CD8-positive, alpha-beta memory T cell (primary cell): ENCODE data around the gene IFI27L1. TPM values are rescaled to one million over a fixed set of nuclear protein-coding genes. Genes with fewer than 3 reads are reported as not detected.

ENCODE experiments used
- CTCF ChIA-PET: fragments of 350-600 bp; sonication (Branson Sonifier 250); formaldehyde crosslinking; loops from one replicate; lab custom pipeline; 2021; ENCODE audit warnings: antibody characterized with exemption; lab: Charles Lee
- POLR2A ChIA-PET: fragments of 350-600 bp; sonication (Branson Sonifier 250); formaldehyde crosslinking; loops from one replicate; lab custom pipeline; 2021; ENCODE audit warnings: antibody characterized with exemption; lab: Charles Lee
- DNase-seq, 5 donors: peaks; one replicate each; pipeline versions ENCODE4 v3.0.0 to v3.0.0-alpha.2; 2020 to 2022; ENCODE audit warnings: mixed read lengths in 1 of 5
- H3K27ac ChIP-seq: one replicate; pipeline ENCODE4 v1.7.0; 2013; ENCODE audit warnings: low read depth, mild to moderate bottlenecking, low read length, moderate library complexity
- H3K27me3 ChIP-seq: 2 replicates; pipeline ENCODE4 v1.7.0; 2013; ENCODE audit warnings: low read length, mild to moderate bottlenecking; ENCODE audit not compliant: insufficient read depth, poor library complexity, severe bottlenecking
- H3K36me3 ChIP-seq: 2 replicates; pipeline ENCODE4 v1.7.0; 2013; ENCODE audit warnings: mild to moderate bottlenecking, low read length, moderate library complexity; ENCODE audit not compliant: insufficient read depth
- H3K4me1 ChIP-seq: 2 replicates; pipeline ENCODE4 v1.7.0; 2013; ENCODE audit warnings: mild to moderate bottlenecking, low read length, moderate library complexity; ENCODE audit not compliant: insufficient read depth
- H3K4me3 ChIP-seq: 2 replicates; pipeline ENCODE4 v1.7.0; 2013; ENCODE audit warnings: mild to moderate bottlenecking, low read length
- H3K9me3 ChIP-seq: 2 replicates; pipeline ENCODE4 v1.7.0; 2013; ENCODE audit warnings: mild to moderate bottlenecking, low read length
- H3K27ac Mint-ChIP-seq, 8 donors: one replicate each; pipeline ENCODE4 v1.8.0; 2020 to 2021; ENCODE audit warnings: mixed read lengths in 8 of 8, mild to moderate bottlenecking in 6 of 8, inconsistent platforms in 3 of 8, moderate library complexity in 3 of 8
- H3K27me3 Mint-ChIP-seq, 2 donors: one replicate each; pipeline ENCODE4 v1.8.0; 2020 to 2021; ENCODE audit warnings: mixed read lengths in 2 of 2, mild to moderate bottlenecking in 1 of 2, moderate library complexity in 1 of 2
- H3K36me3 Mint-ChIP-seq, 3 donors: one replicate each; pipeline ENCODE4 v1.8.0; 2020 to 2021; ENCODE audit warnings: mixed read lengths in 3 of 3, inconsistent platforms in 1 of 3, mild to moderate bottlenecking in 1 of 3
- H3K4me1 Mint-ChIP-seq, 3 donors: one replicate each; pipeline ENCODE4 v1.8.0; 2020 to 2021; ENCODE audit warnings: mixed read lengths in 3 of 3, inconsistent platforms in 1 of 3, mild to moderate bottlenecking in 1 of 3
- H3K4me3 Mint-ChIP-seq, 7 donors: one replicate each; pipeline ENCODE4 v1.8.0; 2020 to 2021; ENCODE audit warnings: mixed read lengths in 7 of 7, mild to moderate bottlenecking in 6 of 7, moderate library complexity in 4 of 7, inconsistent platforms in 2 of 7
- H3K9me3 Mint-ChIP-seq, 5 donors: one replicate each; pipeline ENCODE4 v1.8.0; 2020 to 2022; ENCODE audit warnings: mixed read lengths in 5 of 5, mild to moderate bottlenecking in 3 of 5, moderate library complexity in 2 of 5, inconsistent platforms in 1 of 5
- polyA plus RNA-seq: library from polyadenylated mRNA; unstranded; fragments of 300-500 nt; fragmentation: Illumina TruSeq; gene quantifications from one replicate; pipeline ENCODE4 v1.2.3, GENCODE V29; 2021
- total RNA-seq, 2 experiments: library from RNA; stranded (reverse); gene quantifications; one replicate each; pipeline ENCODE4 v1.2.3, GENCODE V29; 2021

IFI27L1 gene
- total and polyA plus RNA-seq, 3 experiments from 2014 or later: 8.3 to 18.4 (median 15.5) TPM

GRCh38 chr14:94132285-94132887, 51.3 kb downstream of the IFI27L1 start:
- H3K9me3 Mint-ChIP-seq: peaks cover 3 to 8% (median 3%) of the 10 kb centered on the region in 5 donors
- peak overlapping the region in 1 of 7 donors; percentile 77 for H3K4me3 Mint-ChIP-seq
- CTCF ChIA-PET: interaction anchor here (0.6 to 7.4 kb wide), 26 partner anchors 9 to 417 kb away, joined by 3 to 43 read pairs (median 4); partner anchors contain the start of genes DDX24 and IFI27L1
- Histone ChIP-seq H3K27me3 (no peaks in the 10 kb centered on the region), H3K4me3 (no peak overlapping the region), H3K4me1 (peaks cover 16% of the 10 kb centered on the region), H3K36me3 (no peaks in the 10 kb centered on the region), H3K9me3 (no peaks in the 10 kb centered on the region), H3K27ac (no peak overlapping the region)
- peaks cover 5% of the 10 kb centered on the region in 2 donors for H3K27me3 Mint-ChIP-seq
- POLR2A ChIA-PET: interaction anchor here (1.1 kb wide), 1 partner anchor 51 kb away, joined by 3 read pairs; the partner anchor contains the start of genes DDX24 and IFI27L1
- peaks cover 0 to 5% (median 0%) of the 10 kb centered on the region in 3 donors for H3K36me3 Mint-ChIP-seq
- DNase-seq: peak; percentile 31 to 67 (median 49)
- H3K27ac Mint-ChIP-seq: peak overlapping the region in 1 of 8 donors; percentile 53
- H3K4me1 Mint-ChIP-seq: peaks cover 14 to 27% (median 19%) of the 10 kb centered on the region in 3 donors

DNA sequence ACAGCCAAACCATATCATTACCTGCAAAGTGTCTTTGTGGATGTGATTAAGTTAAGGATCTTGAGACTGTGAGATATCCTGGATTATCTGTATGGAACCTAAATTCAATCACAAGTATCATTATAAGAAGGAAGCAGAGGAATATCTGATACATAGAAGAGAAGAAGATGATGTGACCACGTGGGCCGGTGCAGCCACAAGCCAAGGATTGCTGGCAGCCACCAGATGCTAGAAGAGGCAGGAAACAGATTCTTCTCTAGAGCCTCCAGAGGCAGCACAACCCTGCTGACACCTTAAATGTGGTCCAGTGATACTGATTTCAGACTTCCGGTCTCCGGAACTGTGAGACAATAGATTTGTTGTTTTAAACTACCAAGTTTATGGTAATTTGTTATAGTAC, 54.4 kb downstream of the IFI27L1 start:
- no peak overlapping the region for H3K4me3 ChIP-seq
- CTCF ChIA-PET: interaction anchor here (2.5 to 2.7 kb wide), 2 partner anchors 44 to 107 kb away, joined by 17 to 22 read pairs; no protein-coding TSS in a partner anchor
- no peaks in the 10 kb centered on the region for H3K36me3 Mint-ChIP-seq
- peaks cover 5 to 9% of the 10 kb centered on the region in 2 donors for H3K27me3 Mint-ChIP-seq
- no peaks in the 10 kb centered on the region for H3K36me3 ChIP-seq
- H3K27ac Mint-ChIP-seq: no peak overlapping the region
- no peak overlapping the region for H3K27ac ChIP-seq
- H3K4me1 Mint-ChIP-seq: peaks cover 0 to 5% (median under 1%) of the 10 kb centered on the region in 3 donors
- POLR2A ChIA-PET: no interaction called here
- peaks cover 3 to 8% (median 3%) of the 10 kb centered on the region in 5 donors for H3K9me3 Mint-ChIP-seq
- peaks cover 4% of the 10 kb centered on the region for H3K27me3 ChIP-seq
- peaks cover under 1% of the 10 kb centered on the region for H3K4me1 ChIP-seq
- no peaks in the 10 kb centered on the region for H3K9me3 ChIP-seq
- no peak overlapping the region for H3K4me3 Mint-ChIP-seq
- no peak for DNase-seq

DNA sequence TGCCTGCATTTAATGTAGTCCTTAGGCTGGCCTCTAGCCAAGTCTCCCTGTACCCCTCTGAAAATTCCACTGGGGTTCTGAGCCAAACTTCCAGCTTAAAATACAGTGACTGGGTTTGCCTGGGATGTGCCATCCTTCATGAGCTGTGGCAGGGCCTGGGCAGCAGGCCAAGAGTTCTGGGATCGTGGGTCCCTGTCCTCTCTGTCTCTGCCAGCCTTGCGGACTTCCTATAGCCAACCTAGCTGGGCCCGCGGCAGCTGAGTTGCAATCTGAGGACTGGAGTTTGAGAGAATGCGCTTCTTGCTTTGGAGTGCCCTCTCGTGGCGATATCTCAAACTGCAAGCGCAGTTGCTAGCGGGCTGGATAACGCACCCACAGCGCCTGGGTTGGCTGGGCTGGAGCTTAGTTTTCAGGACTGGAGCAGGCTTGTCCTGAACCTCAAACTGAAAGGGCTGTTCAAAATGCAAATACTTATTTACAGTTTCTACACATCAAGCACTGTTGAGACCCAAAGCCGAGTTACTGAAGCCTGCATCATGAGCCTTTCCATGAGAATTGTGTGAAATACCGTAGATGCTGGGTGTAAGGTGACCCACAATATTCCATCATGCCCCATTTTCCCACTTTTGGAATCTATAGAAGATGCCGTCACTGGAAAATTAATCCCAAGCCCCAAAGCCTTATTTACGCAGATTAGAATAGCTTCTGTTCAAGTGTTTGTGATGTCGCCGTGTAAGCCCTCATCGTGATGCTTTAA, 55.6 kb downstream of the IFI27L1 start:
- no peaks in the 10 kb centered on the region for H3K9me3 ChIP-seq
- Mint-ChIP-seq H3K27me3 (peaks cover 5 to 9% of the 10 kb centered on the region in 2 donors), H3K27ac (peak overlapping the region in 1 of 8 donors; percentile 29), H3K4me1 (peaks cover 0 to 5% (median 0%) of the 10 kb centered on the region in 3 donors), H3K9me3 (peaks cover 3 to 8% (median 3%) of the 10 kb centered on the region in 5 donors), H3K36me3 (no peaks in the 10 kb centered on the region), H3K4me3 (no peak overlapping the region)
- POLR2A ChIA-PET: interaction anchor here (0.6 to 1.6 kb wide), 4 partner anchors 34 to 197 kb away, joined by 3 to 5 read pairs (median 3); partner anchors contain the start of genes DDX24 and IFI27L1
- CTCF ChIA-PET: interaction anchor here (0.5 to 2.8 kb wide), 45 partner anchors 8 to 350 kb away, joined by 3 to 64 read pairs (median 6); partner anchors contain the start of genes CCDC197, DDX24 and IFI27L1
- DNase-seq: peak; percentile 69 to 87 (median 72)
- H3K4me3 ChIP-seq: no peak overlapping the region
- H3K36me3 ChIP-seq: no peaks in the 10 kb centered on the region
- no peaks in the 10 kb centered on the region for H3K4me1 ChIP-seq
- no peak overlapping the region for H3K27ac ChIP-seq
- peaks cover 4% of the 10 kb centered on the region for H3K27me3 ChIP-seq

DNA sequence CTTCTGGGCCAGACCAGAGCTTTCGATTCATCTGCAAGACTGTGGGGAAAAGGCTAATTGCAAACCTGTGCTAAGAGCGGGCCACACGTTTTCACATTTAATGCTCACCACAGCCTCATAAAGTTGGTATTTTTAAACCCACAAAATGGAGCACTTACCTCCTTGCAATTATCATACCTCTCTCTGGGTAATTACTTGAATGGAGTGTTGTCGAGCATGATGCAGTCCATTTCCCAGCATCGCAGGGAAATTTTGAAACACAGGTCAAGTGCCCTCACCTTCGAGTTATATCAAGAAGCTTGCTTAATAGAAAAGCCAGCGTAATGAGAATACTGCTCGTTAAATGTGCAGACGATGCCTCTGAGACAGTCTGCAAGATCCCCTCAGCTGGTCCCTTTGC, 57.1 kb downstream of the IFI27L1 start:
- DNase-seq: no peak
- Mint-ChIP-seq H3K27me3 (peaks cover 1 to 4% of the 10 kb centered on the region in 2 donors), H3K36me3 (no peaks in the 10 kb centered on the region), H3K9me3 (peaks cover 3 to 8% (median 3%) of the 10 kb centered on the region in 5 donors), H3K4me3 (no peak overlapping the region), H3K4me1 (peaks cover 0 to 2% (median 0%) of the 10 kb centered on the region in 3 donors), H3K27ac (no peak overlapping the region)
- ChIA-PET POLR2A (no interaction called here), CTCF (interaction anchor here (0.8 to 2.8 kb wide), 7 partner anchors 10 to 198 kb away, joined by 3 to 64 read pairs (median 14); partner anchors contain the start of genes DDX24, IFI27L1 and IFI27L2)
- no peaks in the 10 kb centered on the region for H3K36me3 ChIP-seq
- H3K4me3 ChIP-seq: no peak overlapping the region
- H3K27me3 ChIP-seq: peaks cover 4% of the 10 kb centered on the region
- no peaks in the 10 kb centered on the region for H3K9me3 ChIP-seq
- H3K27ac ChIP-seq: no peak overlapping the region
- no peaks in the 10 kb centered on the region for H3K4me1 ChIP-seq

DNA sequence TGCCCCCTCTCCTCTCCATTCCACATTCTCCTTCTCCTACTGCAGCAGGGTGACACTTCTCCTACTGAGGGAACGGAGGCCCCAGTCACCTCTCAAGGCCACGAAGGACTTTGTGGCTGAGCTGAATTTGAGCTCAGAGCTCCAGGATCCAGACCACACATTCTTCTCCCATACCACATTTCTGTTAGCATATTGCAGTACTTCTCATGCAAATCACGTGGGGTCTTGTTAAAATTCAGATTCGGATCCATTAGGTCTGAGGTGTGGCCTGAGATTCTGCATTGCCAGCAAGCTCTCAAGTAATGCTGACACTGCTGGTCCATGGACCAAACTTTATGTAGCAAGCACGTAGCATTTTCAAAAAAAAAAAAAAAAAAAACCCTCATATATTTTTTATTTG, 57.9 kb downstream of the IFI27L1 start:
- peaks cover 0 to 2% (median 0%) of the 10 kb centered on the region in 3 donors for H3K4me1 Mint-ChIP-seq
- no peak overlapping the region for H3K4me3 Mint-ChIP-seq
- ChIA-PET CTCF (interaction anchor here (1.4 to 2.8 kb wide), 3 partner anchors 10 to 199 kb away, joined by 5 to 16 read pairs (median 11); partner anchors contain the start of gene IFI27L2), POLR2A (interaction anchor here (0.7 kb wide), 1 partner anchor 25 kb away, joined by 5 read pairs; no protein-coding TSS in a partner anchor)
- no peaks in the 10 kb centered on the region for H3K4me1 ChIP-seq
- H3K36me3 ChIP-seq: no peaks in the 10 kb centered on the region
- no peaks in the 10 kb centered on the region for H3K9me3 ChIP-seq
- no peak overlapping the region for H3K27ac Mint-ChIP-seq
- no peak for DNase-seq
- H3K36me3 Mint-ChIP-seq: no peaks in the 10 kb centered on the region
- H3K4me3 ChIP-seq: no peak overlapping the region
- H3K9me3 Mint-ChIP-seq: peaks cover 3 to 8% (median 3%) of the 10 kb centered on the region in 5 donors
- peaks cover 1 to 4% of the 10 kb centered on the region in 2 donors for H3K27me3 Mint-ChIP-seq
- H3K27ac ChIP-seq: no peak overlapping the region
- peaks cover 4% of the 10 kb centered on the region for H3K27me3 ChIP-seq

DNA sequence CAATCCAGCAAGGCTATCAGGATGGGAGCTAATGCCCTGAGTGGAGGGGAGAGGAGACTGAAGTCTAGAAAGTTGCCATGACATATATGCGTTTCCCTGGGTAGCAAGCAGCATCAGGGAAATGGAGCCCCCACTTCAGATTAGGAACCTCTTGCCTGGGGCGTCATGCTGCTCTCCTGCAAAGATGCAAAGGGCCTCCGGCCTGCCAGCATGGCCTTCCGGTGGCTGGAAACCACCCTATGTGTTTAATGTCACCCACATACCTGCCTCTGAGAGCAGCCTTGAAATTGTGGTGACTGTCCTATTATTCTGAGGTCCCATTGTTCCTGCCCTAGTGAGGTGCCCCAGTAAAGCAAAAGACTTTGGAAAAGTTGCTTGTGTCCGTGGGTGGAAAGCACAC, 58.3 kb downstream of the IFI27L1 start:
- Histone ChIP-seq H3K27me3 (peaks cover 4% of the 10 kb centered on the region), H3K36me3 (no peaks in the 10 kb centered on the region), H3K9me3 (no peaks in the 10 kb centered on the region), H3K4me3 (no peak overlapping the region), H3K27ac (no peak overlapping the region), H3K4me1 (no peaks in the 10 kb centered on the region)
- DNase-seq: no peak
- POLR2A ChIA-PET: interaction anchor here (0.7 kb wide), 1 partner anchor 25 kb away, joined by 5 read pairs; no protein-coding TSS in a partner anchor
- Mint-ChIP-seq H3K36me3 (no peaks in the 10 kb centered on the region), H3K4me3 (no peak overlapping the region), H3K27ac (no peak overlapping the region), H3K9me3 (peaks cover 3 to 8% (median 3%) of the 10 kb centered on the region in 5 donors), H3K4me1 (peaks cover 0 to 4% (median 0%) of the 10 kb centered on the region in 3 donors), H3K27me3 (peaks cover 1 to 4% of the 10 kb centered on the region in 2 donors)
- CTCF ChIA-PET: interaction anchor here (2.4 to 2.8 kb wide), 2 partner anchors 41 to 199 kb away, joined by 11 to 16 read pairs; no protein-coding TSS in a partner anchor

GRCh38 chr14:94142247-94142646, 61.1 kb downstream of the IFI27L1 start:
- ChIA-PET POLR2A (no interaction called here), CTCF (interaction anchor here (1.4 to 3.6 kb wide), 6 partner anchors 11 to 203 kb away, joined by 4 to 23 read pairs (median 8); partner anchors contain the start of gene OTUB2)
- Mint-ChIP-seq H3K4me1 (peaks cover 12 to 23% (median 14%) of the 10 kb centered on the region in 3 donors), H3K9me3 (no peaks in the 10 kb centered on the region), H3K36me3 (no peaks in the 10 kb centered on the region), H3K27ac (no peak overlapping the region), H3K4me3 (no peak overlapping the region), H3K27me3 (peaks cover 0 to 4% of the 10 kb centered on the region in 2 donors)
- Histone ChIP-seq H3K27me3 (peaks cover 4% of the 10 kb centered on the region), H3K36me3 (no peaks in the 10 kb centered on the region), H3K4me1 (no peaks in the 10 kb centered on the region), H3K27ac (no peak overlapping the region), H3K4me3 (no peak overlapping the region), H3K9me3 (no peaks in the 10 kb centered on the region)
- DNase-seq: no peak
